ENCODE data around the gene BPIFB2.

Gene BPIFB2

GRCh38 chr20:33015700-33016580 lies 8.4 kb downstream of the BPIFB2 start:
- H3K4me3 ChIP-seq (replicated peaks; ENCODE audit: low read depth, low read length), result no peak overlapping the region
- TF ChIP-seq, protein P1, sequence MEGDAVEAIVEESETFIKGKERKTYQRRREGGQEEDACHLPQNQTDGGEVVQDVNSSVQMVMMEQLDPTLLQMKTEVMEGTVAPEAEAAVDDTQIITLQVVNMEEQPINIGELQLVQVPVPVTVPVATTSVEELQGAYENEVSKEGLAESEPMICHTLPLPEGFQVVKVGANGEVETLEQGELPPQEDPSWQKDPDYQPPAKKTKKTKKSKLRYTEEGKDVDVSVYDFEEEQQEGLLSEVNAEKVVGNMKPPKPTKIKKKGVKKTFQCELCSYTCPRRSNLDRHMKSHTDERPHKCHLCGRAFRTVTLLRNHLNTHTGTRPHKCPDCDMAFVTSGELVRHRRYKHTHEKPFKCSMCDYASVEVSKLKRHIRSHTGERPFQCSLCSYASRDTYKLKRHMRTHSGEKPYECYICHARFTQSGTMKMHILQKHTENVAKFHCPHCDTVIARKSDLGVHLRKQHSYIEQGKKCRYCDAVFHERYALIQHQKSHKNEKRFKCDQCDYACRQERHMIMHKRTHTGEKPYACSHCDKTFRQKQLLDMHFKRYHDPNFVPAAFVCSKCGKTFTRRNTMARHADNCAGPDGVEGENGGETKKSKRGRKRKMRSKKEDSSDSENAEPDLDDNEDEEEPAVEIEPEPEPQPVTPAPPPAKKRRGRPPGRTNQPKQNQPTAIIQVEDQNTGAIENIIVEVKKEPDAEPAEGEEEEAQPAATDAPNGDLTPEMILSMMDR (IDR thresholded peaks at IDR 0.05; ENCODE audit: low read length, missing control alignments), result no peak
- no peak for DNase-seq (ENCODE audit: low read depth)

DNA sequence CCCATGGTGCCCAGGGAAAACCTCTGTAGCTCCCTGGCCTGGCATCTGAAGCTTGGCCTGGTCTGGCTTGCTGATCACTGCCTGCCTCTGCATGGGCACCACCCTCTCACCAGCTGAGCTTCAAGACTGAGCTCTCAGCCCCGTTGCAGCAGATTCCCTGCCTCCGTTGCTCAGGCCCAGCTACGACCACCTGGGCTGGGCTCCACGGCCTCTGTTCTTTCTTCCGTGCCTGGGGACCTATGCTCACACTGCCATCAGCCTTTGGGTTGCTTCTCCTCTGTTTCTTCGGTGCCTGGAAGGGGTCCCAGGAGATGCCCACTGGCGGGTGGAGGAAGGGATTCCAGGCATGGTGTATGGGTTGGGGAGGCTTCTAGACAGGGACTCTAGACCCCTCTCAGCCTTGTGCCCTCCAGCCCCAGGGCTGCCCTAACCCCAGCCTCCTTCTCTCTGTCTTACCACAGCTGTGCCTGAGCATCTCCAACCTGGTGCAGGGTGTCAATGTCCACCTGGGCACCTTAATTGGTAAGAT lies 9.1 kb downstream of the BPIFB2 start:
- H3K4me3 ChIP-seq (replicated peaks; ENCODE audit: low read depth, low read length), result no peak overlapping the region
- DNase-seq (ENCODE audit: low read depth), result no peak
- TF ChIP-seq, protein P1 (IDR thresholded peaks at IDR 0.05; ENCODE audit: low read length, missing control alignments), result no peak

DNA sequence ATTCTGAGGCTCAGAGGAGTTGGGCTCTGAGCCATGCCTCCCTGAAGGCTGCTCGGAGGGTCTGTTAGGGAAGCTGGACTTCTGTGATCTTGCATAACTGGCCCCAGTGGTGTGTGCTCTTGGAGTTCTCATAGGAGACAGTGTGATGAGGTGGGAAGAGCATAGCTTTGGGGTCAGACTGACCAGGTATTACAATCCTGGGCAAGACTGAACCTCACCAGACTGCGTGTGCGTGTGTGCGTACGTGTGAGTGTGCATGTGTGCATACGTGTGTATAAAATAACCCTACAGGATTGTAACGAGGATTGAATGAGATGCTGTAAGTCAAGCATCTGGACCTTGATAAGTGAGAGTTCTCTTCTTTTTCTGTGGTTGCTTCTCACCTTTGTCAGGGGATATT lies 10.0 kb downstream of the BPIFB2 start:
- H3K4me3 ChIP-seq (replicated peaks; ENCODE audit: low read depth, low read length), result no peak overlapping the region
- no peak for DNase-seq (ENCODE audit: low read depth)
- TF ChIP-seq, protein P1 (IDR thresholded peaks at IDR 0.05; ENCODE audit: low read length, missing control alignments), result no peak

DNA sequence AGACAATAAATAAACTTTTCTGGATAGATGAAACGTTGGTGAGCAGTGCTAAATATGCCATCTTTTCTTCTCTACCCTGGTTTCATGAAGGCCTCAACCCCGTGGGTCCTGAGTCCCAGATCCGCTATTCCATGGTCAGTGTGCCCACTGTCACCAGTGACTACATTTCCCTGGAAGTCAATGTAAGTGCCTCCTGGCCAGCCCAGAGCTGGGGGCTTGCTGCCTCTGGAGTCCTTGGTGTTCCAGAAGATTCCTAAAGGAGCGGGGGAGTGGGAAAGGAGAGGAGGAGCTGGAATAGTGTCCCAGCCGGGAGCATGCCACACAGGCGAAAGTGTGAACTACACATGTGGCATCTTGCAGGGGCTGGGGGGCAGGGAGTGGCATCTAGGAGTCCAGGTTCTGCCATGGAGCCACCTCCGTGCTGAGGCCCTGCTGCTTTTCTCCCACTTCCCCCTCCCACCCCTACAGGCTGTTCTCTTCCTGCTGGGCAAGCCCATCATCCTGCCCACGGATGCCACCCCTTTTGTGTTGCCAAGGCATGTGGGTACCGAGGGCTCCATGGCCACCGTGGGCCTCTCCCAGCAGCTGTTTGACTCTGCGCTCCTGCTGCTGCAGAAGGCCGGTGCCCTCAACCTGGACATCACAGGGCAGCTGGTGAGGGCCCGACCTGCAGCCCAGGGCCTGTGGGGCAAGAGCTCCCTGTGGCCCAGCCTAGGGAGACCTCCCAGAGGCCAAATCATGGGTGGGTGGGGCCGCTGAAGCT lies 10.8 kb downstream of the BPIFB2 start:
- H3K4me3 ChIP-seq (replicated peaks; ENCODE audit: low read depth, low read length), result no peak overlapping the region
- TF ChIP-seq, protein P1 (IDR thresholded peaks at IDR 0.05; ENCODE audit: low read length, missing control alignments), result no peak
- no peak for DNase-seq (ENCODE audit: low read depth)

DNA sequence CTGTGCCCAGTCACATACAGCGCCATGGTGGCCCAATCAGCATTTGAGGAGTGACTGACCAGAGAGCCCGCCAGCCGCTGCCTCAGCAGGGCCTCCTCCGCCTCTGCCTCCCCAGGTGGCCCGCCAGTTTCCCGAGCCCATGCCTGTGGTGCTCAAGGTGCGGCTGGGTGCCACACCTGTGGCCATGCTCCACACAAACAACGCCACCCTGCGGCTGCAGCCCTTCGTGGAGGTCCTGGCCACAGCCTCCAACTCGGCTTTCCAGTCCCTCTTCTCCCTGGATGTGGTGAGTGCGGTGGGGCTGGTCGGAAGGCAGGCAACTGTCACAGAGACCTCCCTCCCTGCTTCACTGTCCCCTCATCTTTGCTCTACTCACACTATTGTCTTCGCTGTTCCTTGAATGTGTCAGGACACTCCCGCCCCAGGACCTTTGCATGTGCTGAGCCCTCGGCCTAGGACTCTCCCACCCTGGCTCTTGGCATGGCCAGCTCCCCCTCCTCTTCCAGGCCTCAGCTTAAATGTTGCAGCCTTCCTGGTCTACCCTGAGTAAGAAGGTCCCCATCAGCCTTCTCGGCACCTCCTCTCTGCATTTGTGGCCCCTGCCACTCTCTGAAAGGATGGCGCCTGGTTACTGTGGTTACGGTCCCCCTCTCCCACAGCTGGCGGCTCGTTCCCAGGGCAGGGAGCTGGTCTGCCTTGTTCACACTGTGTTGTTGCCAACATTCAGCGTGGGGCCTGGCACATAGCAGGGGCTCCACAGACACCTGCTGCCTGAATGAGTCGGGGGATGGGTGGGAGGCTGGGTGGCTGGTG lies 12.2 kb downstream of the BPIFB2 start:
- TF ChIP-seq, protein P1 (IDR thresholded peaks at IDR 0.05; ENCODE audit: low read length, missing control alignments), result no peak
- no peak for DNase-seq (ENCODE audit: low read depth)
- H3K4me3 ChIP-seq (replicated peaks; ENCODE audit: low read depth, low read length), result no peak overlapping the region

Data from fibroblast of pulmonary artery (primary cell).